H1 (cell line): ENCODE data around the gene OR4D6.

Source experiments
- EZH2 ChIP-seq: fragments of 200-600 bp; sonication (generic); IDR thresholded peaks from 2 replicates; pipeline ENCODE4 v1.7.1; 2012; ENCODE audit warnings: low read depth, mild to moderate bottlenecking, moderate library complexity, low read length, inconsistent platforms; ENCODE audit not compliant: severe bottlenecking
- TF ChIP-seq, protein P1 (sequence below), 3 experiments: IDR thresholded peaks; 1 replicate in 2 of 3; 2 replicates in 1 of 3; pipeline versions ENCODE4 v1.5.1 to v1.6.1; 2011; ENCODE audit warnings: low read length in 3 of 3, mild to moderate bottlenecking in 3 of 3, inconsistent platforms in 2 of 3, low read depth in 1 of 3, moderate library complexity in 1 of 3; ENCODE audit not compliant: insufficient read depth in 1 of 3; ENCODE audit errors: control extremely low read depth in 1 of 3

DNA sequence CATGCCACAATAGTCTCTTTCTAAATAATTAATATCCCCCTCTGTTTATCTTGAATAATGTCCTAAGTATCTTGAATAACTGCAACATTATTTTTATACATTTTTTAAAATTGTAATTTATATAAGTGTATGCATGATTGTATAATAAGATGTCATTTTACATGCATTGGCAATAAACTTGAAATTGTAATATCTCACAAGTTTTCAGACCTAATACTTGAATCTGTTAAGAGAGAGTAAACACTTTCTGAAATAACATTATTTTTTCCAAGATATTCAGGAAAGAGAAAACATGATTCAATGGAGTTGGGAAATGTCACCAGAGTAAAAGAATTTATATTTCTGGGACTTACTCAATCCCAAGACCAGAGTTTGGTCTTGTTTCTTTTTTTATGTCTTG lies 46.5 kb downstream of the OR4D6 start, which contains the start of gene OR4D11:
- TF ChIP-seq, protein P1, sequence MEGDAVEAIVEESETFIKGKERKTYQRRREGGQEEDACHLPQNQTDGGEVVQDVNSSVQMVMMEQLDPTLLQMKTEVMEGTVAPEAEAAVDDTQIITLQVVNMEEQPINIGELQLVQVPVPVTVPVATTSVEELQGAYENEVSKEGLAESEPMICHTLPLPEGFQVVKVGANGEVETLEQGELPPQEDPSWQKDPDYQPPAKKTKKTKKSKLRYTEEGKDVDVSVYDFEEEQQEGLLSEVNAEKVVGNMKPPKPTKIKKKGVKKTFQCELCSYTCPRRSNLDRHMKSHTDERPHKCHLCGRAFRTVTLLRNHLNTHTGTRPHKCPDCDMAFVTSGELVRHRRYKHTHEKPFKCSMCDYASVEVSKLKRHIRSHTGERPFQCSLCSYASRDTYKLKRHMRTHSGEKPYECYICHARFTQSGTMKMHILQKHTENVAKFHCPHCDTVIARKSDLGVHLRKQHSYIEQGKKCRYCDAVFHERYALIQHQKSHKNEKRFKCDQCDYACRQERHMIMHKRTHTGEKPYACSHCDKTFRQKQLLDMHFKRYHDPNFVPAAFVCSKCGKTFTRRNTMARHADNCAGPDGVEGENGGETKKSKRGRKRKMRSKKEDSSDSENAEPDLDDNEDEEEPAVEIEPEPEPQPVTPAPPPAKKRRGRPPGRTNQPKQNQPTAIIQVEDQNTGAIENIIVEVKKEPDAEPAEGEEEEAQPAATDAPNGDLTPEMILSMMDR (IDR thresholded peaks at IDR 0.05; ENCODE audit: control extremely low read depth in 1 of 3, insufficient read depth in 1 of 3, low read depth in 1 of 3, low read length in 3 of 3): no peak
- TF ChIP-seq EZH2: no peak
